DMS 273 (cell line): ENCODE data around the gene ELFN1.
A peak's percentile ranks its signal among the peaks of the same experiment; 100 is the strongest.

ENCODE experiments used
- DNase-seq: peaks from one replicate; lab custom pipeline; 2025; ENCODE audit not compliant: unreplicated experiment; lab: John Stamatoyannopoulos, UW

The ELFN1 gene

GRCh38 chr7:1663223-1663622 lies 6.9 kb upstream of the ELFN1 start:
- no peak for DNase-seq

DNA sequence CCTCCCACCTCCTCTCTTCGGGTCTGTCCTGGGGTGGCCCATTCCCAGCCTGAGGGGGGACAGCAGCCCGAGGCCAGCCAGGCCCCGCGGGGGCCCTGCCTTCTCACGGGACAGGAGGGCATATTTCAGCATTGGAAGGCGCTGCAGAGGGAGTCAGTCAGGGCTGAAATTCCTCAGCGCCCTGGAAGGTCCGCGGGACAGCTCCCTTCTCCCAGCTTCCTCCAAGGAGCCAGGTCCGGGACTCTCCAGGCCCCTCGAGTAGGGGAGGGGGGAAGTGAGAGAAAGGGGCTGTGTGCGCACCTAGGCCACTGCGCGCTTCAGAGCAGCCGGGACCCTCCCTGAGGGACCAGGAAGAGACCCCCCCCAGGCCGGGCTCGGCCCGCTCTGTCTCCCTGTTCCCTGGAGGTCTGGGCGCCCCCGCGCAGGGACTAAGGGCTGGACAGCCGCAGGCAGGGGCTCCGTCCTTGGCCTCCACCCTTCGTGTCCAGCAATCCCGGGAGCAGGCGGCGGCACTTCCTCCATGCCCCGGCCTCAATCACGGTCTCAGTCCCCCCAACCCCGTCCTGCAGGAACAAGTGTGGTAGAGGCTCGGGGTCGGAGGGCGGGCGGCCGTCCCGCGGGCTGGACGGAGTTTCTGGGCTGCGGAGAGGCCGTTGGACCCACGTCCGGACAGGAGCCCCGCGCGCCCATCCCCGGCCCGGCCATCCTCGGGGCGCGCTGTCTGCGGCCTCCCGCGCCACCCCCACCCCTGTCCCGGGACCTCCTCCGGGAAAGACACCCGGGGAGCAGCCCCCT lies 6.0 kb upstream of the ELFN1 start:
- no peak for DNase-seq

GRCh38 chr7:1664711-1665548 lies 5.1 kb upstream of the ELFN1 start:
- peak; percentile 93 for DNase-seq

DNA sequence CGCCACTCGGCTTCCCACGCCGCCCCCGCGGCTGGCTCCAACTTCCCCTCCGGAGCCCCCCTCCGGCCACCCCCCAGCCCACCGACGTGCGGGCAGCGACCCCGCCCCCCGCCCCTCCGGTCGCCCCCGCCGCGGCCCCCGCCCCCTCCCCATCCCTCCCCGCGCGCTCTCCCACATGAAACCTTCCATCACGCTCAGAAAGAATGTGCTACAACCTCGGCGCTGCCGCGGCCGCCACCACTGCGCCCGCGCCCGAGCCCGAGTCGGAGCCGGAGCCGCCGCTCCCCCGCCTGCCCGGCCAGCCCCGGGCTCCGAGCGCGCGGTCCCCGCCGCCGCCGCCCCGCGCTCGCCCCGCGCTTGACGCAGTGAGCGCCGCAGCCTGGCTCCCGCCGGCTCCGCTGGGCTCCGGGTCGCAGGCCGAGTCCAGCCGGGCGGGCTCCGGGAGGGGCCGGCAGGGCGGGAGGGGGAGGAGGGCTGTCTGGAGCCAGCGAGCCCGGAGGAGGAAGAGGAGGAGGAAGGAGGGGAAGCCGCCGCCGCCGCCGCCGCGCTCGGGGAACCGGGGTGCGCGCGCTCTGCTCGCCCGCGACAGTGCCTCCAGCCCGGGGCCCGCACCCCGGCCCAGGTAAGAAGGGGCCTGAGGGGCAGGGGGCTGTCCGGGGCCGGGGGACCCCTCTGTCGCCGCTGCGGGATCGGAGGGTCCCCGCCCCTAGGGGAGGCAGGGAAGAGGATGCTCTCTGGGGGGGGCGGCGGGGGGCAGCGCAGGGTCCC lies 4.3 kb upstream of the ELFN1 start:
- peak; percentile 85 for DNase-seq

GRCh38 chr7:1666317-1666822 lies 3.7 kb upstream of the ELFN1 start:
- DNase-seq = peak; percentile 80

DNA sequence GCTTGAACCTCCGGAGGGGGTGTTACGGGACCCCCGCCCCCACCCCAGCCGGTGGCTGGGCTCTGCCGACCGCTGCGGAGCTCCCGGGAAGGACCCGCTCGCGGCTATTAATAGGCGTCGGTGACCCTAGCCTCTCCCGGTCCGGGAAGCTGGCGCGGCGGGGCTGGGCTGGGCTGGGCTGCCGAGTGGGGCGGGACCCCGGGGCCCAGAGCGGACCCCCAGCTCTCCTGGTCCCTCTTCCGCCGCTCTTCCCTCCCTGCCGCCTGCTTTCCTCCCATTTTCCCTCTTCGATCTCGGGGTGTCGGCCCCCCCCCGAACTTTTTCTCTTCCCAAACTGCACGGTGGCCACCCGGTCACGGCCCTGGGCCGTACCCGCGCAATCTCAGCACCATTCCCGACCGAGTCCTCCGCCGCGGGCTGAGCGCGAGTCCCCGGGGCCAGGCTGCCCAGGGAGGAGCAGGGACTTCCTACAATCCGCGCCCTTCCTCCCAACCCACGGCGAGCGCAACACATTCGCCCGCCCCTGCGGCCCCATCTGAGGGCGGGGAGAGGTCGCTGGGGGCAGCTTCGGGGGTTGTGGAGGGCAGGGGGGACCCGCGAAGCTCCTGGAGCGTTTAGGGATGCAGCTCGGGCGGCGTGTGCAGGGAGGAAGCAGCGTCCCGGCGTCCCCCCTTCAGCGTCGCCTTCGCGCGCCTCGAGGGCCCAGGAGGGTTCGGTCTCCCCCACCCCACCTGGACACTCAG lies 3.1 kb upstream of the ELFN1 start:
- peak; percentile 75 for DNase-seq

DNA sequence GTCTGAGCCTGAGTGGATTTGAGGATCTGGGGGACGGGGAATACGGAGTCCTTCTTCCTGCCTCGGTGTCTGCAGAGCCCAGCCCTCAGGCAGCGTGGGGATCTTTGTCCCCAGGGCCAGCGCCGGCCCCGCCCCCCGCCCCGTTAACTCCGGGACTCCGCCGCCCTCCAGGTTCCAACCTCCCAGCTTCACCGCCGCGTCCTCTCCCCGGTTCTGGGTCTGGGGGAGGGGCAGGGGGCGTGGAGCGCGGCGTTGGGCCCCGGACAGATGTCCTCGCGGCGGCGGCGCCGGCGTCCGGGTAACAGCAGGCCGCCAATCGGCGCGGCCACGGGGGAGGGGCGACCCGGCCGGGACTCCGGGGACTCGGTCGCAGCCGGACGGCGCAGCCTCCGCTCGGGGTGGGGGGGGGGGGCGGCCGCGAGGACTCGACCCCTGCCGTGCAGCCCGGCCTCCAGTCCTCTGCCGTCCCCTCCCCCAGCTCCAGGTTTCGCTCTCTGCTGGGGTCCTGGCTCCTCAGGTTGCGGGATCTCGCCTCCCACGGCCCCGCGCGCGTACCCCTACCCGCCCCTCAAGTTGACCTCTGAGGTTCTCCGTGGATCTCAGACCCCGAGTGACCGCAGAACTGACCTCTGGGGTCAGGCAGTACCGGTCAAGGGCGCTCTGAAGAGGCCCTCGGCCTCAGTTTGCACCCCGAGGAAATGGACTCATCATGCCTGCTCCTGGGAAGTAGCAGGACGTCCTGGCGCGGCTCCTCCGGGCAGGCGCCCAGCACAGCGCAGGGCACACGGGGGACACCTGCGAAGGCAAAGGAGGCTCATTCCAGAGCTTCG lies 2.3 kb upstream of the ELFN1 start:
- peak; percentile 75 for DNase-seq

DNA sequence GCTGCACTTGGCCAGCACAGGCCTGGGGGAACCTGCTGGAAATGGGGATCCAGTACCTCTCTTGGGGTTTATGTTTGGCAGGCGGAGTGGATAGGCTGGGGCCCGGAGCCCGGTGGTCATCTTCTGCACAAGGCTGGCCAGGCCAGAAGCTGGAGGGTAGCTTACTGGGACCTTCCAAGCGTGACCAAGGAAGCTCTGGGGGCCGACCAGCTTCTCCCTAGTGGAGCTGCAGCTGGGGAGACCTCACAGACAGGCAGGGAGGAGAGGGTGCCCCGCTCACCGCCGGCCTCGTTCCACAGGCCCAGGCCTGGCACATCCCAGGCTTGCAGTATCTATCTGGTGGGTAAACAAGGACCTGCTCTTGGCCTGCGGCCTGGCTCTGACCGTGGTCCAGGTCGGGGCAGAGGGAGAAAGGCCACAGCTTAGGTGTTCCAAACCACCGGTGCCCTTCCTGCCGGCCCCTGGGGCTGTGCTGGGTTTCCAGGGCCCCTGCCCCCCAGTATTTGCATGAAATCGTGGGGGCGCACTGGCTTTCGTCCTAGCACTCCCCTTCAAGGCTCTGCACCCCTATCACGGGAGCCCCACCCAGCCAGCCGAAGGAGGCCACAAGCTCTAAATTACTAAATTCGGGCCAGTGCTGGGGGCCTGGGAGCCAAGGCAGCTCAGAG lies 1.5 kb upstream of the ELFN1 start:
- peak; percentile 64 for DNase-seq

GRCh38 chr7:1669064-1669951 lies 769 bp upstream of the ELFN1 start:
- DNase-seq = peak; percentile 84

DNA sequence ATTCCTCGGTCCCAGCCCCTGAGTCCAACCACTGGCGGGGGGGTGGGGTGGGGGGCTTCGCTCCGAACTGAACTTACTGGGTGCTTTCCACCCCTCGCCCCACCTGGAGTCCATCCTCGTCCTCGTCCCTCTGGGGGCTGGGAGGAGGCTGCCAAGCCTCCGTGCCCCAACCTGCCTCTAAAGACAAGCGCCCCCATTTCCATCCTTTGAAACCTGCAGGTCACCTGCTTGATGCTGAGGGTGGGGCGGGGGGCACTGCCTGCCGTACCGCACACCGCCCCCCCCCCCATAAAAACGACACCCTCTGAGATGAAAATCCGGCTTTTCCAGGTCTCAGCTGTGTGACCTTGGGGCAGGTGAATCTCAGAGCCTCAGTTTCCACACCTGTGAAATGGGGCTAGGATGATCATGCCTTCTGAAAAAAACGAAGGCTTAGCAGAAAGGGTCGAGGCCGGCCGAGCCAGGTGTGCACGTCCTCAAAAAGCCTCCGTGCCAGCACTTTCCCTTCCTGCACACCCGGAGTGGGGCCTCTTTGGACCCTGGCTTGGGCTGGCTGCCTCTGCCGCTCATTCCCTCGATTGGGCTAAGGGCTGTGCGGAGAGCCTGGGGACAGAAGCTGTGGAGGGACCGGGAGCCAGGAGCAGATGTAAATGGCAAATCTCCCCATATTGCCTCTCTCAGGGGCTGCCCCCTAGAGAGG lies 967 bp downstream of the ELFN1 start:
- DNase-seq = no peak

GRCh38 chr7:1671594-1672451 lies 1.7 kb downstream of the ELFN1 start:
- no peak for DNase-seq

DNA sequence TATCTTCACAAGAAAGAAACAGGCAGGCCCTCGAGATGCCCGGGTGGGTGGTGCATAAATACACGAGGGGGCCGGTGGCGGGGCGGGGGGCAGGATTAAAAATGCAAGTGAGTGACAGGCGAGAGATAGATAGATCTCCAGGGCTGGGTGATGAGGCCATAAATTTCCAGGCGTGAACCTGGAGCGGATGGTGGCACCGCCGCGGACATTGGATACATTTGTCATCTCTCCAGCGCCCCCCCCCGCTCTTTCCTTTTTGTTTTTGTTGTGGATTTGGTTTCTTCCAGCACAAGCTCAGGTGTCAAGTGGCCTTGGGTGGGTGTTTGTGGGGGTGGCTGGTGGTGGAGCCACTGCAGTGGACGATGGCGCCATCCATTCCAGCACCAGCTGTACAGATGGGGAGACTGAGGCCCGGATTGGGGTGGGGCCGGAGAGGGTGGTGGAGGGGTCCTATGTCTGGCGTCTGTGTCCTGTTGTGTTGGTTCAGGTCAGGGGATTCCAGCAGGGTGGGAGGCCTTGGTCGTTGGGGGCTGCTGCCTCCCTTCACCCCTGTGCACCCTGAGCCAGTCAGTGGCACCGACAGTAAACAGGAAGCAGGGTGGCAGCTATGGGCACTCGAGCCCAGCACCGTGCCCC lies 2.9 kb downstream of the ELFN1 start:
- DNase-seq = no peak

DNA sequence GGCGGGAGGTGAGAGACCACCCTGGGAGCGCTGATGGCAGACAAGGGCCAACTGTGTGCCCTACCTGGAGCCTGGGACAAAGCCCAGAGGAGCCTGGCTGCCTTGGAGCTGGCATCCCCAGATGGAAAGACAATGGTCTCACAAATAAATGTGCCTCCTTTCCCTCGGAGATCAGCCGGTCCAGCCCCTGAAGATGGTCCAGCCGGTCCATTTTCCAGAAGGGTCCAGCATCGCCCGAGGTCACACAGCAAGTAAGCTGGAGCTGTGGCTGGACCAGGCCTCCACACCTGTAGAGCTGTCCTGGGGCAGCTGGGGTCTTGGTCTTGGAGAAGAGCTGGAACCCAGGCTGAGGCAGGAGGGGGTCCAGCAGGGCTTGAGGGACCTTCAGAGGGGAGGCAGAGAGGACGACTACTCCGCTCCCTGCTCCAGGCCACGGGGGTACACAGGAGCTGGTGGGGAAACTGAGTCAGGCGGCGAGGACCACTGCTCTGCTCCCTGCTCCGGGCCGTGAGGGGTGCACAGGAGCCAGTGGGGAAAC lies 3.6 kb downstream of the ELFN1 start:
- DNase-seq = no peak

DNA sequence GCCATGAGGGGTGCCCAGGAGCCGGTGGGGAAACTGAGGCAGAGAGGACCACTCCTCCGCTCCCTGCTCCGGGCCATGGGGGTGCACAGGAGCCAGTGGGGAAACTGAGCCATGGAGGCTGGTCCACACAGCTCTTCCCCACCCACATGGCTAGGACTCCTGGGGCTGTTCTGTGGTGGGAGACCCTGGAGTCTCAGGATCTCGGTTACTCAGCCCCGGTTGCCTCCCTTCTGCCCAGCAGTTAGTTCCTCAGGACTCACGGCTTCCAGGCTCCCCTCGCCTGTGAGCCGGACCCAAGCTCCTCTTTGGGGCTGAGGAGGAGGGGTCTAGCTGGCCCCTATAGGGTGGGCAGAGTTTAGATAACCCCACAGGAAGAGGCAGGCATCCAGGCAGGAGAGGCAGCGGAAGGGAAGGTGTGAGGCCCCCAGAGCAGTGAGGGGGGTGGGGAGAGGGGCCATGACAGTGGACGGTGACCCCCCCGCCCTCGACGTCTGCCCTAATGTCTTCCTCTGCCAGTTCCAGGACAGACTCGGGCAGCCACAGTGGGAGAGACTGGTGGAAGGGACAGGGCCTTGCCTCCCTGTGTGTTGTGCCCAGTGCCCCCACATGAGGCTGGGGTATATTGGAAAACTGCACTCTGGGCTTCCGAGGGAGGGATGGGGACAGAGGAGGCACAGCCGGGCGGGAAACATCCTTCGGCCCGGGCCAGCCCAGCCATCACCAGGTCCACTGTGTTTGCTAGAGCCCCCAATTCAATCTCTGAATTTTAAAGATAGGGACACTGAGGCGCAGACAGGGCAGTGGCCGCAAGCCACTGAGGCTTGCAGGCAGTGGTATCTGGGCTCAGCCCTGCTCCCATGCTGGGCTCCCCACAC lies 4.3 kb downstream of the ELFN1 start:
- no peak for DNase-seq
